Hippocampal formation (tissue), 2 donors: ENCODE results near the gene DPEP2NB.
A peak's percentile ranks its signal among the peaks of the same experiment; 100 is the strongest.
"Not testable (repeated sequence)": the region's sequence is repeated elsewhere in the genome, so short reads cannot be mapped to it uniquely, and the experiment has no call there.

Source experiments
- DNase-seq, 2 donors: peaks; one replicate each; lab custom pipeline; 2025; lab: John Stamatoyannopoulos, UW

The DPEP2NB gene

DNA sequence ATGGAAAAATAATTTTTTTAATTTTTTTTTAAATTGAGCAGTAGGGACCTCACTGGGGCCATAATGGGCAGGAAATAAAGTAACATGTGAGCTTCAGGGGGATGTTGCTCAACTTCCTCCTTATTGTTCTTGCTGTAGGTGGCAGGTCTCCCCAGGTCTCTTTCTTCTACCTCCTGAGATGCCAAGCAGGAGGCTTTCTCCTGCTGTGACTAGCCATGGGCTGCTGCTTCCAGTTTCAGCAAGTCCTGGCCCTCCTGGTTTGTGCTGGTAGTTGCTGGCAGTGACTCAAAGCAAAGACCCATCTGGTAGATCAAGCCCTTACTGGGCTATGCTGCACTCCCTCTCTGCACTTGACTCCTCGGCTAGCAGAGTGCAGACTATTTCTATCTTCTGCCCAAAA is 2.3 kb downstream of the DPEP2NB start:
- DNase-seq = no peak

DNA sequence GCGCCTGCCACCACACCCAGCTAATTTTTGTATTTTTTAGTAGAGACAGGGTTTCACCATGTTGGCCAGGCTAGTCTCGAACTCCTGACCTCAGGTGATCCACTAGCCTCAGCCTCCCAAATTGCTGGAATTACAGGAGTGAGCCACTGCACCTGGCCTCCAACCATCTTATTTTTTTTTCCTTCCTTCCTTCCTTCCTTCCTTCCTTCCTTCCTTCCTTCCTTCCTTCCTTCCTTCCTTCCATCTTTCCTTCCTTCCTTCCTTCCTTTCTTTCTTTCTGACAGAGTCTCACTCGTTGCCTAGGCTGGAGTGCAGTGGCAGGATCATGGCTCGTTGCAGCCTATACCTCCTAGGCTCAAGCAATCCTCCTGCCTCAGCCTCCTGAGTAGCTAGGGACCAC is 5.8 kb downstream of the DPEP2NB start:
- DNase-seq = not testable (repeated sequence)

DNA sequence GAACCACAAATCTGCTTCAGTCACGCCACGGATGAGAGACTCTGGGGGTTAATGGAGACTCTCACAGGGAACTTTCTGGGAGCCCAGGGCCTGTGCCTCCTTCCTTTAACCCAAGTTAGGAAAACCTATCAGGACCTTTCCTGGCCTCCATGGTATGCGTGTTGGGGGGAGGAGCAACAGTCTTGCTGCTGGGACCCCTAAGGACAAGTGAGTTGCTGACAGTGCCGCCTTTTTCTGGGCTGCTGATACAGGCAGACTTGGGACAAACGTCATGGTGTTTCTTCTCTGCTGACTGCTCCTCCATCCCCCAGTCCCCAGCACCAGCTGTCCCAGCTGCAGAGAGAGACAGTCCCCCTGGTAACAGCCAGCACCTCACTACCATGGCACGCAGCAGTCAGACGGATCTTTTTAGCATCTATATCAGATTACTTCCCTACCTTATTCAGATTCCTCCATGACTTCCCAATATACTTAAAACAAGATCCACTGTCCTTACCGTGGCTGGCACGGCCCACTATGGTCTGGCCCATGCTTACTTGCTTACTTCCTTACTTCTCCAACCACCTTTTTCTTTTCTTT is 6.5 kb downstream of the DPEP2NB start:
- DNase-seq = no peak

DNA sequence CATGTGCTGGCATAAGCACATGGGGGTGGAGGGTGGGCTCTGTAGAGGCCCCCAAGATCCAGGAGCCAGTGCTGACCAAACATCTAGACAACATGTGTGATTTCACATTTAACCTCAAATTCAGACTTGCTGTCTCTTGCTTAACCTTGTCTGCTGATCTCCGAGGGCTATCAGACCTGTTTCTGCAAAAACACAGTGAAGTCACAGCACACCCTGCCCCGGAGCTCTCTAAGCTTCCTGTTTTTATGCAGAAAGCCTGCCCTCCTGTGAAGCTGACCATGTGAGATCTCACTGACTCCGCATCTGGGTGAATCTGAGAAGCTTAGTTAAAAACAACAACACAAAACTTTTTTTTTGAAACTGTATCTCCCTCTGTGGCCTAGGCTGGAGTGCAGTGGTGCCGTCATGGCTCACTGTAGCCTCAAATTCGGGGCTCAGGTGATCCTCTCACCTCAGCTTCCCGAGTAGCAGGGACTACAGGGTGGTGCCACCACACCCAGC is 9.9 kb downstream of the DPEP2NB start:
- peak in 1 of 2 donors; percentile 3 for DNase-seq

DNA sequence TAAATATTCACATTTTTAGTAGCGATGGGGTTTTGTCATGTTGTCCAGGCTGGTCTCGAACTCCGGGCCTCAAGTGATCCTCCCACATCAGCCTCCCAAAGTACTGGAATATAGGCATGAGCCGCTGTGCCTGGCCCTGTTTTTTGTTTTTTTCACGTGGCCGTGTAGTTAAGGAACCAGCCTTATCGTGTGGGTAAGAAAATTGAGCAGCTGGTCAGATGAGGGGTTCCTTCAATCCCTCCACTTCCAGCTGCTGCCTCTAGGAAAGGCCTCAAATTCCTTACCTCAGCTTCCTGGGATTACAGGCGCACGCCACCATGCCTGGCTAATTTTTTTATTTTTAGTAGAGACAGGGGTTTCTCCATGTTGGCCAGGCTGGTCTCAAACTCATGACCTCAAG is 10.5 kb downstream of the DPEP2NB start:
- DNase-seq = no peak

DNA sequence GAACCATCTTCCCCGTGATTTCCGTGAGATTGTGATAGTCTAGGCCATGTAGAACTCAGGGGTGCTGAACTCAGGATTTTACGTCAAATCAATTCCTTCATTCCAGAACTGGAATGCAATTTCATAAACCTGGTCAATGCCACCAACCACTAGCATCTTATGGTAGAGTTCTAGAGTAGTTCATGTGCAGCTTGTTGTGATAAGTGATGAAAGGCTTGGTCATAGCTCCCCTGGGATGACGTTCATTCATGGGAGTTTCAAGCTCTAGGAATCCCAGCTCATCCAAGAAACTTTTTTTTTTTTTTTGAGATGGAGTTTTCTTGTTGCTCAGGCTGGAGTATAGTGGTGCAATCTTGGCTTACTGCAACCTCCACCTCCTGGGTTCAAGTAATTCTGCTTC is 12.7 kb downstream of the DPEP2NB start:
- no peak for DNase-seq

DNA sequence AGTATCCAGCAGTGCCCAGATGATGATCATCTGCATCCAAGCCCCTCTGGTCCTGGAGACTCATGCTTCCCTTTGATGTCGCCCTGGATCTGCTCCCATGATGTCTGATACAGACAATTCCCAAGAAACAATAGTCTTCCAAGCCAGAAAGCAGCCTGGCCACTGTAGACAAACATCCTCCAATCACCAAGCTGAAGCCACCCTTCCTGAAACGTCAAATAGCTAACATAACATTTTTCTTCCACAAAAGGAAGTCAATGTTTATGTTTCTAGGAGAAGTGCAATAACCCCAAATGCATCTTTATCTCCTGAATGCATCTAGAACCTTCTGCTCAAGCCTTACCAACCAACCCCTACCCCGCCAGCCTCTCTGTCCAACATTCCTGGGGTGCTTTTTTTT is 15.3 kb downstream of the DPEP2NB start:
- DNase-seq = no peak

DNA sequence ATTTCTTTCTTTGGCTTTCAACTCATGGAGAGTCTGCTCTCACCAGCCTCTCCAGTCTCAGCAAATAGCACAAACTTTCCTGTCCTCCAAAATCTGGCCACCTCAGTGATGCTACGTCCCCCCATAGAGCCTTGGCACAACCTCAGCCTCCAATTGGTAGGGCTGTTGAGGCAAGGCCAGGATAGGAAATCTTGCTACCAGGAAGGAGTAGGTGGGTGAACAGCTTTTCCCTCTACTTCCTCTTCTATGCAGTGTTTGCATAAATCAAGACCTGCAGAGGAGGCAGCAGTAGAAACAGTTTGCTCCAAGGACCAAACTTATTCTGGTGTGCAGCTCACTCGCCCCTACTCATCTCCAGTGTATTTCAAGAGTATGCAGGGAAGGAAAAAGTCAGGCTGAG is 15.7 kb downstream of the DPEP2NB start:
- DNase-seq = no peak

DNA sequence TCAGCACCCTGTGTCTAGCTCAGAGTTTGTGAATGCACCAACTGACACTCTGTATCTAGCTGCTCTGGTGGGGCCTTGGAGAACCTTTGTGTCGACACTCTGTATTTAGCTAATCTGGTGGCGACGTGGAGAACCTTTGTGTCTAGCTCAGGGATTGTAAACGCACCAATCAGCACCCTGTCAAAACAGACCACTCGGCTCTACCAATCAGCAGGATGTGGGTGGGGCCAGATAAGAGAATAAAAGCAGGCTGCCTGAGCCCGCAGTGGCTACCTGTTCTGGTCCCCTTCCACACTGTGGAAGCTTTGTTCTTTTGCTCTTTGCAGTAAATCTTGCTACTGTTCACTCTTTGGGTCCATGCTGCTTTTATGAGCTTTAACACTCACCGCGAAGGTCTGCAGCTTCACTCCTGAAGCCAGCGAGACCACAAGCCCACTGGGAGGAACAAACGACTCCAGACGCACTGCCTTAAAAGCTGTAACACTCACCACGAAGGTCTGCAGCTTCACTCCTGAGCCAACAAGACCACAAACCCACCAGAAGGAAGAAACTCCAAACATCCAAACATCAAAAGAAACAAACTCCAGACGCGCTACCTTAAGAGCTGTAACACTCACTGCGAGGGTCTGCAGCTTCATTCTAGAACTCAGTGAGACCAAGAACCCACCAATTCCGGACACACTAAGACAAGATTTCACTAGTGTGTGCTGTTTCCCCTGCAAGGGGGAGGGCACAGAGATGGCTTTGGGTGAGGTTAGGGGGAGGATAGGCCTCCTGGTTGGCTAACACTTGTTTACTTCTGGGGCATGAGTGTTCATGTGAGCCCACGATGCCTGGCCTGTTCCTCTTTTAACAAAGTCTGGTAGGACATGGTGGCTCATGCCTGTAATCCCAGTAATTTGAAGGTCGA is 16.7 kb downstream of the DPEP2NB start, which contains the start of gene DPEP2:
DPEP2 (minus strand) TSS at position 706 of the 910 bp plus-strand sequence. CDS start 6,272 bp downstream, outside the sequence.
- DNase-seq = peak; percentile 0 to 21

DNA sequence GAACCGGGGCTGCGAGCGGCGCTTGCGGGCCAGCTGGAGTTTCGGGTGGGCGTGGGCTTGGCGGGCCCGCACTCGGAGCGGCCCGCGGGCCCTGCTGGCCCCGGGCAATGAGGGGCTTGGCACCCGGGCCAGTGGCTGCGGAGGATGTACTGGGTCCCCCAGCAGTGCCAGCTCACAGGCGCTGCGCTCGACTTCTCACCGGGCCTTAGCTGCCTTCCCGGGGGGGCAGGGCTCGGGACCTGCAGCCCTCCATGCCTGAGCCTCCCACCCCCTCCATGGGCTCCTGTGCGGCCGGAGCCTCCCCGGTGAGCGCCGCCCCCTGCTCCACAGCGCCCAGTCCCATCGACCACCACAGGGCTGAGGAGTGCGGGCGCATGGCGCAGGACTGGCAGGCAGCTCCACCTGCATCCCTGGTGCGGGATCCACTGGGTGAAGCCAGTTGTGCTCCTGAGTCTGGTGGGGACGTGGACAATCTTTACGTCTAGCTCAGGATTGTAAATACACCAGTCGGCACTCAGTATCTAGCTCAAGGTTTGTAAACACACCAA is 17.4 kb downstream of the DPEP2NB start:
- not testable (repeated sequence) for DNase-seq

DNA sequence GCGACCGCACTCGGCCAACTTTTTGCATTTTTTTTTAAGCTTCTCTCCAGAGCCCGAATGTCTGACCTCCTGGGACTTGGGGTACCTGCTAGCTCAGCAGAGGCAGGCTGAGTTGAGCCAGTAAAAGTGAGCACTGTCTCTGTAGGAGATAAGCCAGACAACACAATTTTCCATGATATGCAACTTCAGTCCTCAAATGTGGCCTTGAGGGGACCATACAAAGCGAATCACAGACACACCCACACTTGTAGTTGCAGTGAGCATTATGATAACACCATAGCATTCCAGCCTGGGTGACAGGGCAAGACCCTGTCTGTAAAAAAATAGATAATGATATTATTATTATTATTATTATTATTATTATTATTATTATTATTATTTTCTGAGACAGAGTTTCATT is 19.0 kb downstream of the DPEP2NB start:
- no peak for DNase-seq

DNA sequence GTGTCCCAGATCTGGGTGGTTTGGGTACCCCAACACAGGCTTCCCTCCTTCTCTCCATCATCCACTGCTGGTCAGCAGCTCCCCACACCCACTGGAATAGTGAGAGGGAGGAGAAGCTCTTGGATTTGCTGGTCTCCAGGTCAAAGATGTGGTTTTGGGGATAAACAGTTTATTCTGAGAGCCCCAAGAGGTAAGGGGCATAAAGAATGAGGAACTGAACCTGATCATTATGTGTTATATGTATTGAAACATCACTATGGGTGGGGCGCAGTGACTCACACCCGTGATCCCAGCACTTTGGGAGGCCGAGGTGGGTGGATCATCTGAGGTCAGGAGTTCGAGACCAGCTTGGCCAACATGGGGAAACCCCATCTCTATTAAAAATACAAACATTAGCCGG is 20.3 kb downstream of the DPEP2NB start:
- no peak for DNase-seq

DNA sequence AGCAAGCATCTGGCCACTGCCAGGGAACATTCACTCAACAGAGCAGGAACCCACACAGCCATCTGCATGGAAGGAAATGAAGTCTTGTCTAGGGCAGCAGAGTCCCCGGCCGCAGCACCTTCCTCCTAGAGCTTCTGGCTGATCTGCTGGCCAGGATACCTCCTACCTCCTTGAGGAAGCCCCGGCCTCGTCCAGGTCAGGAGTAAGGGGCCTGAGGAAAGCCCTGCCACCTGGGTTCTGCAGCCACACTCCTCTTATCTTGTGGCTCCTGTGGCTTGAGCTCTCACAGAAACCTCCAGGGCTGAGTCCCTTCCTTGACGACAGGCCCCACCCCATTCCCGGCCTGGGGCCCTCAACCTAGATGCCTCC is 21.7 kb downstream of the DPEP2NB start:
- peak in 1 of 2 donors; percentile 11 for DNase-seq

DNA sequence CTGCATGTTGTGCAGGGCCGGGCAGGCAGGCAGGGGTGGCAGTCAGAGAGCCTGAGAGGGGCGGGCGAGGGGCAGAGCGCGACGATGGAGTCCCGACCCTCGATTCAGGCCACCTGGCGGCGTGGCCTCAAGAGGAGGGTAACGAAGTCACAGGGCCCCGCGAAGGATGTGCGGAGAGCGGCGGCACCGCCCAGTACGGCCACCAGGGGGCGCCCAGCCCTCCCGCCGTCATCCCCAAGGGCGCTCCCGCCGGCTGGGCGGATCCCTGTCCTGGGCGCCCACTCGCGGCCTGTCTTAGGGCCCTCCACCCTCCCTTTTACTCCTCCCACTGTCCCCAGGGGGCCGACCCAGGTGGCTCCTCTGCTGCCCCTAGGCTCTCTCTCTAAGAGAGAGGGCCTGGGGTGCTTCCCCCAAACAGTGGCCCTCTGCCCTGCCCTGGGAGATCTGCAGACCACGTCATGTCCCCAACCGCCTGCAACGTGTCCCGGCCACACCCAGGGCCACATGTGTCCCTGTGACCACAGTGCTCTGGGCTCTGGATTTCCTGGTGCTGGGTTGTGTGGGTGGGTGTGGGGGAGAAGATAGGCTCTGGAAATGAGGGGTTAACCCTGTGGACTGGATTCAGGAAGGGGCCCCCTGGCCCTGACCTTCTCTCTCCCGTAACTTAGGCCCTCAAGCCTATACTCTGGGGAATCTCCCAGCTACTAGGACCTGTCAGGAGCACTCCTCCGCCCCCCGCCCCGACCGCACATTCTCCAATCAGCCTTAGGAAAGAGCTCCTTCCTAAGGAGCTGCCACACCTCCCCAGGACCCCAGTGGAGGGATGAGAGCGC is 22.3 kb downstream of the DPEP2NB start:
- peak; percentile 5 to 39 for DNase-seq

DNA sequence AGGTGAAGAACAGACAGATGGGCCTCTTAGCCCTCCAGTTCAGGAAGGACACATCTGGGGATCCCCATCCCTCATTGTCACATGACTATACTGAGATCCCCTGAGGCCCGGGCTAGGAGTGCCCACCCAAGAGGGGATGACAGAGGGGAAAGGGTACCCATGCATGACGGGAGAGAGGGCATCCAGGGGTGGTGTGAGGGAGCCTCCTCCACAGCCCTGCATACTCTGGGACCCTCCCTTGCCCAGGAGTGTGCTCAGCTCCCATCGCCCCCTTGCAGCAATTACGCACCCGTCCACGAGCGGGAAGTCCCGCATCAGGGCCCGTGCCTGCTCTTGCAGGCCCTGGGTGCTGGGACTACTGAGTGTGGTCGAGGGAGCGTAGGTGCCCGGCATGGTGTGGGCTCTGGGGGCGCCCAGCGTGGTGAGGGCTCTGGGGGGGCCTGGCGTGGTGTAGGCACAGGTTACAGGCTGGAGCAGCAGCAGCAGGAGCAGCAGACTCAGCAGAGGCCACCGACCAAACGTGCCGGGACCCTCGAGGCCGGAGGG is 23.0 kb downstream of the DPEP2NB start:
- no peak for DNase-seq

DNA sequence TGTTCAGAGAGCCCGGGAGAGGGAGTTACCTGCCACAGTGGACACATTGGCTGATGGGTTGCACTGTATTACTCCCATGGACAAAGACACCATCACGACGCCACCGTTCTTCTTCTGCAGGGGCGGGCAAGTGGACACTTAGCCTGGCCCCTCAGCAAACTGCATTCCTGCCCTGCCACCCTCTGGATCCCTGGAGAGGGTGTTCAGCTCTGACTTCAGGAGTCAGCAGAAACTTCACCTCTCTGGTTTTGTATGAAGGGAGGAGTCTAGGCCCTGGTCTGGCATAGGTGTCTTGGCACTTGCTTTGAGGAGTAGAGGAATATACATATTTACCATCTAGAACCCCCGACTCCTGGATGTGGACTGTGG is 25.7 kb downstream of the DPEP2NB start:
- DNase-seq = no peak

DNA sequence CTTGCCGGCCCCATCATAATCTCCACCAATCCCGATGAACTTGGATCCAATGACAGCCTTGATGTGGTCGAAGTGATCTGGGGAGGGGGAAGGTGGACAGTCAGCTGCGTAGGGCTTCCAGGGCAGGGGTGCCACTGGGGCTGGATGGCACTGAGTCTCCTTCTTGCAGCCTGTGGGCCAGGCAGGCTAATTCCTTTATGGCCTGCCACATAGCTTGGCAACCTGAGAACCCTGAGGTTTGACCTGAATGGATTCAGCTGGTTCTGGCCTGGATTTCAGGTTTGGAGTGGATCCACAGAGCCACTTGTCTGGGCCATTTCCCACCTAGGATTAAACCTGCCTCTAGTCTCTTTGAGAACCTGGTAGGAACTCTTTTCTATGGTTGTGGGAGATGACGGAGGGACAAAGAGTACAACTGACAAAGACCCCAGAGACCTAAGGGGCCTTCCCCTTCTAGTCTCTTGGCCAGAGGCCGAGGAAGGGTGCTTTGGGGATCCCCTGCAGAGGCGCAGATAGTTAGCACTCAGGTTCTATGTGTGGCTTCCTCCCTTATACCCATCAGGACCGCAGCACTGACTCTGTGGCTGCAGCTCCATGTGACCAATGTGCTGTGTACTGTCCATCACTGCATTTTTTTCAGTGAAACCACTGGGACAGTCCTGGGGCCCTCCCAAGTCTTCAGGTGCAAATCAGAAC is 26.2 kb downstream of the DPEP2NB start:
- DNase-seq = no peak

DNA sequence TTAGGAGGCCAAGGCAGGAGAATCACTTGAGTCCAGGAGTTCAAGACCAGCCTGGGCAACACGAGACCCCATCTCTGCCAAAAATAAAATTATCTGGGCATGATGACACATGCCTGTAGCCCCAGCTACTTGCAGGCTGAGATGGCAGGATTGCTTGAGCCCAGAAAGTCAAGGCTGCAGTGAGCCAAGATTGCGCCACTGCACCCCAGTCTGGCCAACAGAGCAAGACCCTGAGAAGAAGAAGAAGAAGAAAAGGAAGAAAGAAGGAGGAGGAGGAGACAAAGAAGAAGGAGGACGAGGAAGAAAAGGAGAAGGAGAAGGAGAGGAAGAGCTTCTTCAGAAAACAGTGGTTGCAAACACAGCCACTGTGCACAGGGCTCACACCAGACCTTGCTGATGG is 27.0 kb downstream of the DPEP2NB start:
- no peak for DNase-seq

DNA sequence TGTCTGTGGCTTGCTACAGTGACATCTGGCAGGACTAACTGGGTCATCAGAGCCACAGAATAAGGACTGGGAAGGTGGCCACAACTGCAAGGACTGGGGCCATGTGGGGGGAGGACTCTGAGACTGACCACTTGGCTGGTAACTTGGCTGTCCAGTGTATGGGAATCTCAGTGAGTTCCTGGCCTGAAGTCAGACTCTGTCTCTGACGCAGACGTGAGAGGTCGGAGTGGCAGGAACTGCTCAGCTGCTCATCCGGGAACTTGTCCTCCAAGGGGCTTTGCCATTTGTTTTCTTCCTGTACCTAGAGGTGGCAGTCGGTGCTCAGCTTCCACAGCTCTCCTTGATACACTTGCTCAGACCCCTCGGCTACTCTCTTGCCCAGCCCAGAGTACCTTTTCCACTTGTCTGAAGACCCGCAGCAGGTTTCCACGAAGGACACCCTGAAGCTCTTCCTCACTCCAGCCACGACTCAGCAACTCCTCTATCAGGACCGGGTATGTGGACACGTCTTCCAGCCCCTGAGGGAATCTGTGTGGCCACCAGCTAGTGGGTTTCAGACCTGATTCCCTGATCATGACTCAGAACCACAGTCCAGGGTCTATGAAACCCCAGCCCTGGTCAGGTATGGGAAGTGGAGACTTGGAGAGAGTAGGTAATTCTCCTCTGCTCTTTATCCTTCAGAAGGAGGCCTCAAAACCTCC is 28.1 kb downstream of the DPEP2NB start:
- DNase-seq = no peak

DNA sequence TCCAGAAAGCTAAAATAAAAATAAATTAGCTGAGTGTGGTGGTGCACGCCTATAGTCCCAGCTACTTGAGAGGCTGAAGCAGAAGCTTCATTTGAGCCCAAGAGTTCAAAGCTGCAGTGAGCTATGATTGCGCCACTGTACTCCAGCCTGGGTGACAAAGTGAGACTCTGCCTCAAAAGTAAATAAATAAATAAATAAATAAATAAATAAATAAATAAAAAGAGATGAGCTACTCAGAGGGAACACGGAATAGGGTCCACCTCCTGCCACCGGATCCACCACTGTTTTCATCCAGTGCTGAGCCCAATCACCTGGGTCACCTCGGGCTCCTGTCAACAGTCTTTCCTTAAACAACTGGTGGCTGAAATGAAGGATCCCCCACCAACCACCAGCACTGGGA is 28.8 kb downstream of the DPEP2NB start:
- no peak for DNase-seq
